ENCODE data around the gene SPTB. TPM values are rescaled to one million over a fixed set of nuclear protein-coding genes. Genes with fewer than 3 reads are reported as not detected.

Gene SPTB
- polyA plus RNA-seq, 3 donors: 13.6 to 17.4 (median 16.0) TPM

GRCh38 chr14:64804754-64805260, 74.9 kb downstream of the SPTB start:
- DNase-seq (ENCODE audit: extremely low read depth in 1 of 11, low read depth in 9 of 11, low spot score in 4 of 11): no peak

- no peak for DNase-seq (ENCODE audit: extremely low read depth in 1 of 11, low read depth in 9 of 11, low spot score in 4 of 11)
Measured at GRCh38 chr14:64801800-64802199, 77.9 kb downstream of the SPTB start.

GRCh38 chr14:64801046-64801445, 78.7 kb downstream of the SPTB start:
- no peak for DNase-seq (ENCODE audit: extremely low read depth in 1 of 11, low read depth in 9 of 11, low spot score in 4 of 11)

GRCh38 chr14:64800000-64800399, 79.7 kb downstream of the SPTB start:
- DNase-seq (ENCODE audit: extremely low read depth in 1 of 11, low read depth in 9 of 11, low spot score in 4 of 11): peak in 1 of 11 donors; percentile 18

- DNase-seq (ENCODE audit: extremely low read depth in 1 of 11, low read depth in 9 of 11, low spot score in 4 of 11): no peak
Measured at GRCh38 chr14:64799555-64799954, 80.2 kb downstream of the SPTB start.

GRCh38 chr14:64796369-64796768, 83.3 kb downstream of the SPTB start:
- DNase-seq (ENCODE audit: extremely low read depth in 1 of 11, low read depth in 9 of 11, low spot score in 4 of 11): no peak

GRCh38 chr14:64795921-64796320, 83.8 kb downstream of the SPTB start:
- DNase-seq (ENCODE audit: extremely low read depth in 1 of 11, low read depth in 9 of 11, low spot score in 4 of 11): no peak

- DNase-seq (ENCODE audit: extremely low read depth in 1 of 11, low read depth in 9 of 11, low spot score in 4 of 11): no peak
Measured at GRCh38 chr14:64795211-64795610, 84.5 kb downstream of the SPTB start.

- DNase-seq (ENCODE audit: extremely low read depth in 1 of 11, low read depth in 9 of 11, low spot score in 4 of 11): no peak
Measured at GRCh38 chr14:64792871-64793560, 86.7 kb downstream of the SPTB start.

- no peak for DNase-seq (ENCODE audit: extremely low read depth in 1 of 11, low read depth in 9 of 11, low spot score in 4 of 11)
Measured at GRCh38 chr14:64792231-64792630, 87.5 kb downstream of the SPTB start.

- DNase-seq (ENCODE audit: extremely low read depth in 1 of 11, low read depth in 9 of 11, low spot score in 4 of 11): no peak
Measured at GRCh38 chr14:64790478-64790877, 89.2 kb downstream of the SPTB start.

- DNase-seq (ENCODE audit: extremely low read depth in 1 of 11, low read depth in 9 of 11, low spot score in 4 of 11): no peak
Measured at GRCh38 chr14:64789696-64790095, 90.0 kb downstream of the SPTB start.

- no peak for DNase-seq (ENCODE audit: extremely low read depth in 1 of 11, low read depth in 9 of 11, low spot score in 4 of 11)
Measured at GRCh38 chr14:64788706-64789105, 91.0 kb downstream of the SPTB start.

GRCh38 chr14:64787619-64788018, 92.1 kb downstream of the SPTB start:
- no peak for DNase-seq (ENCODE audit: extremely low read depth in 1 of 11, low read depth in 9 of 11, low spot score in 4 of 11)

- DNase-seq (ENCODE audit: extremely low read depth in 1 of 11, low read depth in 9 of 11, low spot score in 4 of 11): no peak
Measured at GRCh38 chr14:64786296-64787149, 93.2 kb downstream of the SPTB start.

- no peak for DNase-seq (ENCODE audit: extremely low read depth in 1 of 11, low read depth in 9 of 11, low spot score in 4 of 11)
Measured at GRCh38 chr14:64784006-64784405, 95.7 kb downstream of the SPTB start.

- DNase-seq (ENCODE audit: extremely low read depth in 1 of 11, low read depth in 9 of 11, low spot score in 4 of 11): no peak
Measured at GRCh38 chr14:64782196-64782595, 97.5 kb downstream of the SPTB start.

GRCh38 chr14:64779472-64779871, 100.2 kb downstream of the SPTB start:
- no peak for DNase-seq (ENCODE audit: extremely low read depth in 1 of 11, low read depth in 9 of 11, low spot score in 4 of 11)

GRCh38 chr14:64778104-64778754, 101.5 kb downstream of the SPTB start:
- DNase-seq (ENCODE audit: extremely low read depth in 1 of 11, low read depth in 9 of 11, low spot score in 4 of 11): no peak

GRCh38 chr14:64777461-64777860, 102.2 kb downstream of the SPTB start:
- no peak for DNase-seq (ENCODE audit: extremely low read depth in 1 of 11, low read depth in 9 of 11, low spot score in 4 of 11)

Measured in renal cortex interstitium (tissue), 11 donors.